ENCODE data around the gene SNRNP35. TPM values are rescaled to one million over a fixed set of nuclear protein-coding genes. Genes with fewer than 3 reads are reported as not detected.

SNRNP35 gene
- total RNA-seq, 1 experiment from 2014 or later = 20.6 TPM

GRCh38 chr12:123475246-123475703 is 17.3 kb downstream of the SNRNP35 start:
- no peak for TF ChIP-seq CTCF (conservative IDR thresholded peaks at IDR 0.05; ENCODE audit: low read depth, low read length)
- no peak for TF ChIP-seq EZH2 (IDR thresholded peaks at IDR 0.05; ENCODE audit: borderline replicate concordance, low read depth, low read length, poor library complexity, severe bottlenecking)
- Histone ChIP-seq H3K9me3 (ENCODE audit: low read depth, low read length, poor library complexity, severe bottlenecking) (no peaks in the 10 kb centered on the region), H3K4me3 (ENCODE audit: low read depth, low read length, poor library complexity, severe bottlenecking) (no peak overlapping the region), H3K4me1 (ENCODE audit: insufficient read depth, low read length, poor library complexity, severe bottlenecking) (no peaks in the 10 kb centered on the region), H3K27ac (ENCODE audit: low read depth, low read length, poor library complexity, severe bottlenecking) (no peak overlapping the region), H3K36me3 (ENCODE audit: insufficient read depth, low read length, poor library complexity, severe bottlenecking) (peaks cover 13% of the 10 kb centered on the region), H3K27me3 (replicated peaks; ENCODE audit: insufficient read depth, low read depth, low read length, poor library complexity) (no peaks in the 10 kb centered on the region)
- BruUV-seq (replicated peaks) = no TSS peak
- no peak for DNase-seq (ENCODE audit: low spot score)
- POLR2A ChIA-PET (ENCODE audit: low non-redundant PET) = no interaction called here
- CTCF ChIA-PET = no interaction called here
- intact Hi-C loops (cut with micrococcal nuclease; ENCODE audit: unreplicated experiment) = no loop called here

DNA sequence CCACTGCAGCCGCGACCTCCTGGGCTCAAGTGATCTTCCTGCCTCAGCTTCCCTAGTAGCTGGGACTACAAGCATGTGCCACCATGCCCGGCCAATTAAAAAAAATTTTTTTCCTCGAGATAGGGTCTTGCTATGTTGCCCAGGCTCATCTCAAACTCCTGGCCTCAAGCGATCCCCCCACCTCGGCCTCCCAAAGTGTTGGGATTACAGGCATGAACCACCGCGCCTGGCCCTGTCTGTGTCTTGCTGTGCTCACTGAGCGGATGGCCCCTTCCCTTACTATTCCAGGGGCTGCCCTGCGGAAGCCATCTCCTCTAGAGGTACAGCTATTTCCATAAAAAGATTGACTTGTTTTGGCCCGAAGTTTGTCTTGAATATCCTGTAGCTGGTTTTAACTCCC is 20.1 kb downstream of the SNRNP35 start:
- ChIA-PET CTCF (no interaction called here), POLR2A (ENCODE audit: low non-redundant PET) (interaction anchor here (0.6 kb wide), 1 partner anchor 12 kb away, joined by 4 read pairs; no protein-coding TSS in a partner anchor)
- Histone ChIP-seq H3K36me3 (ENCODE audit: insufficient read depth, low read length, poor library complexity, severe bottlenecking) (peaks cover 3% of the 10 kb centered on the region), H3K4me1 (ENCODE audit: insufficient read depth, low read length, poor library complexity, severe bottlenecking) (no peaks in the 10 kb centered on the region), H3K9me3 (ENCODE audit: low read depth, low read length, poor library complexity, severe bottlenecking) (no peaks in the 10 kb centered on the region), H3K4me3 (ENCODE audit: low read depth, low read length, poor library complexity, severe bottlenecking) (no peak overlapping the region), H3K27ac (ENCODE audit: low read depth, low read length, poor library complexity, severe bottlenecking) (no peak overlapping the region), H3K27me3 (replicated peaks; ENCODE audit: insufficient read depth, low read depth, low read length, poor library complexity) (no peaks in the 10 kb centered on the region)
- intact Hi-C loops (cut with micrococcal nuclease; ENCODE audit: unreplicated experiment) = no loop called here
- TF ChIP-seq CTCF (conservative IDR thresholded peaks at IDR 0.05; ENCODE audit: low read depth, low read length) = no peak
- DNase-seq (ENCODE audit: low spot score) = no peak
- no TSS peak for BruUV-seq (replicated peaks)

DNA sequence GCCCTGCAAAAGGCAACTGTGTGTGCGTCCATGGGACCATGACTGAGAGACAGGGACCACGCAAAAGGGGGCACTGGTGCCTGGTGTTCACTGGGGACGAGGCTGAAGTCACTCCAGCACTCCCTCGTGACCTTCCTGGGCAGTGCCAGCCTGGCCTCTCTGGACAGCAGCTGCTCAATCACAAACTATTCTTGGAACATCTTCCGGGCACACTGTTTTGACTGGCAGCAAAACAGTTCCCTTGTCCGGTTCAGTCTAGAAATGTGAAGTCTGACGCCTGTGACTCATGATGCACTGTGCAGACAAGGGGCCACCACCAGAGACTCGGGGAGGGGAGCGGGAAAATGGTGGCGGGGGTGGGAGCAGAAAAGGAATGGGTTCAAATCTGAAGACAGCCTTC is 20.8 kb downstream of the SNRNP35 start:
- intact Hi-C loops (cut with micrococcal nuclease; ENCODE audit: unreplicated experiment) = no loop called here
- no TSS peak for BruUV-seq (replicated peaks)
- Histone ChIP-seq H3K9me3 (ENCODE audit: low read depth, low read length, poor library complexity, severe bottlenecking) (no peaks in the 10 kb centered on the region), H3K27me3 (replicated peaks; ENCODE audit: insufficient read depth, low read depth, low read length, poor library complexity) (no peaks in the 10 kb centered on the region), H3K4me3 (ENCODE audit: low read depth, low read length, poor library complexity, severe bottlenecking) (no peak overlapping the region), H3K27ac (ENCODE audit: low read depth, low read length, poor library complexity, severe bottlenecking) (no peak overlapping the region), H3K36me3 (ENCODE audit: insufficient read depth, low read length, poor library complexity, severe bottlenecking) (peaks cover 3% of the 10 kb centered on the region), H3K4me1 (ENCODE audit: insufficient read depth, low read length, poor library complexity, severe bottlenecking) (no peaks in the 10 kb centered on the region)
- no peak for TF ChIP-seq CTCF (conservative IDR thresholded peaks at IDR 0.05; ENCODE audit: low read depth, low read length)
- TF ChIP-seq EZH2 (IDR thresholded peaks at IDR 0.05; ENCODE audit: borderline replicate concordance, low read depth, low read length, poor library complexity, severe bottlenecking) = no peak
- CTCF ChIA-PET = no interaction called here
- POLR2A ChIA-PET (ENCODE audit: low non-redundant PET) = no interaction called here
- no peak for DNase-seq (ENCODE audit: low spot score)

Data from A673 (cell line).